Ovary (tissue), 3 donors: Measurements from ENCODE around the gene TRIOBP.

Experiments used
- EP300 ChIP-seq: sonication (generic); formaldehyde crosslinking; IDR thresholded peaks from one replicate; pipeline ENCODE4 v1.6.1; 2017; ENCODE audit warnings: antibody characterized with exemption
- POLR2A ChIP-seq: fragments of 450-650 bp; IDR thresholded peaks from one replicate; pipeline ENCODE4 v1.6.1; 2017; ENCODE audit warnings: antibody characterized with exemption, mild to moderate bottlenecking, moderate library complexity
- TF ChIP-seq, protein P1 (sequence below), 3 donors: fragments of 450-650 bp in 2 of 3; fragments of 200-600 bp in 1 of 3; IDR thresholded peaks; one replicate each; pipeline versions ENCODE4 v1.5.1 to v1.8.0; 2016 to 2022; ENCODE audit warnings: antibody characterized with exemption in 3 of 3, mild to moderate bottlenecking in 1 of 3
- donor health status: DM: no; HTN: no; CAD: no.

DNA sequence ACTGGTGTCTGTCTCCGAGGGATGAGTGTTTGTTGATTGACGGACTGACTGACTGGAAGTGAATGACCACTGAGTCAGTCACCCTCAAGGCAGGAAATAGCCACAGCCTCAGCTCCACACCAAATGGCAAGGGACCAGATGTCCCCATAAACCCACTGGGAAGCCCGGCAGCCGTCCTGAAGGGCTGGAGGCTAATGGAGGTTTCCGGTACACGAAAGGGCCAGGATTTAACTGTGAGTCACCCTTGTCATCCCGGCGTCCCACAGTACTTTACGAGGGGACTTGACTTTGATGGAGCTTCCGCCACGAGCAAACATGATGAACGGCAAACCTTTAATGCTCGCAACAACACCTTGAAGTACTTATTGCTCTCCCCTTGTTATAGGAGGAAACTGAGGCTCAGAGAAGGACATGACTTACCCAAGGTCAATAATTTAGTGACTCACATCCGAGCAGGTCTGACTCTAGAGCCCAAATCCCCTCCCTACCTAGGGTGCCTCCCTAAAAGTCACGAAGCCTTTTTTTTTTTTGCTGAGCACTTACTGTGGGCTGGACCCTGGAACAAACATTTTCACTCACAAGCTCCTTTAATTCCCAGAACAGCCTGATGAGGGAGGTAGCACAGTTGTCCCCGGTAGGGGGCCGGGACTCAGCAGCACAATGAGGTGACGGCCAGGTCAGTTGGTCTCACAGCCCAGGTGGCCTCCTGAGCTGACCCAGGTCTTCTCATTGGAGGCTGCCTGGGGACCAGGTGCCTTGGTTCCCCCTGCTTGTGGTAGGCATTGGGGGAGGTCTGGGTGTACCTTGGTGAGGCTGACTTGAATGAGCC, 85.7 kb downstream of the TRIOBP start:
- TF ChIP-seq, protein P1, sequence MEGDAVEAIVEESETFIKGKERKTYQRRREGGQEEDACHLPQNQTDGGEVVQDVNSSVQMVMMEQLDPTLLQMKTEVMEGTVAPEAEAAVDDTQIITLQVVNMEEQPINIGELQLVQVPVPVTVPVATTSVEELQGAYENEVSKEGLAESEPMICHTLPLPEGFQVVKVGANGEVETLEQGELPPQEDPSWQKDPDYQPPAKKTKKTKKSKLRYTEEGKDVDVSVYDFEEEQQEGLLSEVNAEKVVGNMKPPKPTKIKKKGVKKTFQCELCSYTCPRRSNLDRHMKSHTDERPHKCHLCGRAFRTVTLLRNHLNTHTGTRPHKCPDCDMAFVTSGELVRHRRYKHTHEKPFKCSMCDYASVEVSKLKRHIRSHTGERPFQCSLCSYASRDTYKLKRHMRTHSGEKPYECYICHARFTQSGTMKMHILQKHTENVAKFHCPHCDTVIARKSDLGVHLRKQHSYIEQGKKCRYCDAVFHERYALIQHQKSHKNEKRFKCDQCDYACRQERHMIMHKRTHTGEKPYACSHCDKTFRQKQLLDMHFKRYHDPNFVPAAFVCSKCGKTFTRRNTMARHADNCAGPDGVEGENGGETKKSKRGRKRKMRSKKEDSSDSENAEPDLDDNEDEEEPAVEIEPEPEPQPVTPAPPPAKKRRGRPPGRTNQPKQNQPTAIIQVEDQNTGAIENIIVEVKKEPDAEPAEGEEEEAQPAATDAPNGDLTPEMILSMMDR (IDR thresholded peaks at IDR 0.05) = no peak
- TF ChIP-seq POLR2A (no peak), EP300 (no peak)
